Activated CD4-positive, alpha-beta T cell treated with anti-CD3 and anti-CD28 coated beads for 1 hour (primary cell): Measurements from ENCODE around the gene TEX48.

Experiments
- DNase-seq: peaks from one replicate; pipeline ENCODE4 v3.0.0-alpha.2; 2020

The TEX48 gene

DNA sequence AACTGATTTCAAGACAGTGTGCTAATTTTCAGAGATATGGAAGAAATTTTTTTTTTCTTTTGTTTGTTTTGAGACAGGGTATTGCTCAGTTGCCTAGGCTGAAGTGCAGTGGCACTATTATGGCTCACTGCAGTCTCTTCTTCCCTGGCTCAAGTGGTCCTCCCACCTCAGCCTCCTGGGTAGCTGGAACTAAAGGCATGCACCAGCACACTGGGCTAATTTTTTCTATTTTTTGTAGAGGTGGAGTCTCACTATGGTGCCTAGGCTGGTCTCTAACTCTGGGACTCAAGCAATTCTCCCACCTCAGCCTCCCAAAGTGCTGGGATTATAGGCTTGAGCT is 9.9 kb upstream of the TEX48 start:
- DNase-seq = no peak

GRCh38 chr9:114691046-114691955 is 9.3 kb upstream of the TEX48 start:
- DNase-seq = peak; percentile 44

GRCh38 chr9:114690308-114690707 is 8.3 kb upstream of the TEX48 start:
- no peak for DNase-seq

DNA sequence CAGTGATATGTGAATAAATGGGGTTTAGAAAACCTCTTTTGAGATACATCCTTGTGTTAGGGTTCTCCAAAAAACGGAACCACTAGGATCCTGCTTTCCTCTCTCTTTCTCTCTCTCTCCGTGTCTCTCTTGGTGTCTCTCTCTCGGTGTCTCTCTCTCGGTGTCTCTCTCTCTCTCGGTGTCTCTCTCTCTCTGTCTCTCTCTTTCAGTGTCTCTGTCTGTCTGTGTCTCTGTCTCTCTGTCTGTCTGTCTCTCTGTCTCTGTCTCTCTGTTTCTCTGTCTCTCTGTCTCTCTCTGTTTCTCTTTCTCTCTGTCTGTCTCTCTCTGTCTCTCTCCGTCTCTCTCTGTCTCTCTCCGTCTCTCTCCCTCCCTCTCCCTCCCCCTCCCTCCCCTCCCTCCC is 7.8 kb upstream of the TEX48 start:
- DNase-seq = no peak

- DNase-seq = no peak
Observed at GRCh38 chr9:114688909-114689610, 7.1 kb upstream of the TEX48 start.

DNA sequence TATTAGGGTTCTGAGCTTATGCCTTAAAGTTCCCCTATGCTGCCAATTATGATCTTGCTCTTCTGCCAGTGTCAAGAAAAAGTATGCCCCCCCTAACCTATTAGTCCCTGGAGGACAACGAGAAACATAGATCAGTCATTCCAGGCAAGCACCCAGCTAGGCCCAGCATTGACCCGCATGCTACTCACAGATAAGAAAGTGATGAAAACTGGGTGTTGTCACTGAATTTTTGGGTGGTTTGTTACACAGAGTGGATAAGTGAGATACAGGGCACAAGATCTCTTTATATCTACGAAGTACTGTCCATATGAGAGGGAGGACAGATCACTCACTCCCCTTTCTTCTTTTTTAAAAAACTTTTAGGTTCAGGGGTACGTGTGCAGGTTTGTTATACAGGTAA is 6.4 kb upstream of the TEX48 start:
- no peak for DNase-seq

DNA sequence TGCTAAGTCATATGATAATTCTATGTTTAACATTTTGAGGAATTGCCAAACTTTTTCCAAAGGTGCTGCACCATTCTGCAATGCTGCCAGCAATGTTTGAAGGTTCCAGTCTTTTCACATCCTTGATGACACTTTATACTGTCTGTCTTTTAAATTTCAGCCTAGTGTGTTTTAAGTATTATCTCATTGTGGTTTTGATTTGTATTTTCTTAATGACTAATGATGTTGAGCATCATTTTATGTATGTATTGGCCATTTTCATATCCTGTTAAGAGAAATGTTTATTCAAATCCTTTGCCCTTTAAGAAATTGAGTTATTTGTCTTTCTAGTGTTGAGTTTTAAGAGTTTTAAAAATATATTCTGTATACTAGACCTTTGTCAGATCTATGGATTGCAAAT is 5.0 kb upstream of the TEX48 start:
- no peak for DNase-seq

- no peak for DNase-seq
Observed at GRCh38 chr9:114685951-114686350, 4.0 kb upstream of the TEX48 start.

- DNase-seq = no peak
Observed at GRCh38 chr9:114684036-114684435, 2.0 kb upstream of the TEX48 start.

- no peak for DNase-seq
Observed at GRCh38 chr9:114682846-114683245, 854 bp upstream of the TEX48 start.

- DNase-seq = no peak
Observed at GRCh38 chr9:114680259-114681001, 1.6 kb downstream of the TEX48 start.

- no peak for DNase-seq
Observed at GRCh38 chr9:114678795-114679194, 3.2 kb downstream of the TEX48 start.

GRCh38 chr9:114678130-114678529 is 3.9 kb downstream of the TEX48 start:
- no peak for DNase-seq

DNA sequence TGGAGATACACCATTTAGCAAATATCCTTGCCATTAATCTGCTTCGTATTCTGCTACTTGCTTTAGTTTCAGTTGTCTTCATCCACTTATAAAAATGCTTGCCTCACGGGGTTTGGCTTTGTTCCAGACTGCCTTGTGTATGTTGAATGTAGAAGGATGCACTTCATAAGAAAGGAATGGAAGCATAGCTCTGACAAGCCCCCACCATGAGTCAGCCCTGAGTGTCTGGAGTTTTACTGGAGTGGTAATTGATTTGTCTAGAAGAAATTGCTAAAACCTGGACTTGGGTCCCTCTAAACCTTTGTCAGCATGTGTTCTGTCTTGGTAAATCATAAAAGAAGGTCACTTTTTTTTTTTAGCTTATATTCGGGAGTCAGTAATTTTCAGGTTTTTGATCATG is 4.6 kb downstream of the TEX48 start:
- no peak for DNase-seq

- no peak for DNase-seq
Observed at GRCh38 chr9:114676901-114677300, 5.1 kb downstream of the TEX48 start.

GRCh38 chr9:114674798-114675540 is 7.0 kb downstream of the TEX48 start:
- no peak for DNase-seq

DNA sequence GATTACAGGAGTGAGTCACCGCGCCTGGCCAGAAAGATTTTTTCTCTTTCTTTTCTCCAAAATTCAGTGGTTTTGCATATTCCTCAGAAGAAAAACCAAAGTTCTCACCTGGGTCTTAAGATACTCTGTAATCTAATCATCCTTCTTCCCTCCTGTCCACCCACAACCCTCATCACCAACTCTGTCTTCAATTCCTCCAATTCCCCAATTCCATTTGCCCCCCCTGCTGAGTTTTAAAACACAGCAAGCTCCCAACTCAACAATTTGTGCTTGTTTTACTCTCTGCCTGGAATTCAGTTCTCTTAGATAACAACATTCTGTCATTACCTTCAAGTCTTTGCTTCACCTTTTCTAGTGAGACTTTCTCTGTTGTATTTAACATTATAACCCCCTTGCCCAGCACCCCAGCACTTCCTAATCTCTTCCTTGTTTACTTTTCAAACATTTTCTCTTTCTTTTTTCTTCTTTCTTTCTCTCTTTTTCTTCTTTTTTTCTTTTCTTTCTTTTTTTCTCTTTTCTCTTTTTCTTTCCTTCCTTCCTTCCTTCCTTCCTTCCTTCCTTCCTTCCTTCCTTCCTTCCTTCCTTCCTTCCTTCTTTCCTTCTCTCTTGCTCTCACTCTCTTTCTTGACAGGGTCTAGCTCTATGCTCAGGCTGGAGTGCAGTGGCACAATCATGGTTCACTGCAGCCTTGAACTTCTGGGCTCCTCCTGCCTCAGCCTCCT is 7.8 kb downstream of the TEX48 start:
- no peak for DNase-seq

DNA sequence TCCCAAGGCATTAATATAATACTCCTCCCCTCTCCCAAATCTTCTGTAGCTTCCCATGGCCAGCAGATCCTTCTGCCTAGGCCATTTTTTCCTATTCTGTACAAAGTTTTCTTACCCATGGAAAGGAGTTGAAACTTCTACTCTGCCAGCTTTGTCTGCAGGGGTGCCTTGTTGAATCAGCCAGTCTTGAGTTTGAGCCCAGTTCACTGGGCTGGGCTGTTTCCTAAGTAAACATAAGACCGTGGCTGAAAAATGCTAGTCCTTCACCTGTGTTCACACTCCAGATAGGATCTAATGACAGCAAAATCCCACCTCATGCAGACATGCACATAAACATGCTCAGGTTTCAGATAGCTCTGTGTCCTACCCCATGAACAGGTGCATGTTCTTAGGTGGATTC is 10.4 kb downstream of the TEX48 start:
- no peak for DNase-seq

DNA sequence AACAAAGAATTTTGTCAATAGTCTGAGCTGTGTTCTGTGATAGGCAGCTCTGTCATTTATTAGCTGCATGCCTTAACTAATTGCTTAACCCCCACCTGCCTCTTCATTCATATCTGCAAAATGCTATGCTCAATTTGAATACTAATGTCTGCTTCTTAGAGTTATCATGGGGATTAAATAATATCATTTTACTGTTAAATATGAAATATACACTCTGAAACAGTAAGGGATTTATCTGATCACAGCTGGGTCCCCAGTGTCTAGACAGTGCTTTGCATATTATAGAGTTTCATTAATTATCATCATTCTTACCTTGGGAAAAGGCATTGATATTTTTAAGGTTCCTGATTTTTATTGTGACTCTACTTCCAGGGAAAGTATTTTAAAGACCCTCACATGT is 12.0 kb downstream of the TEX48 start:
- DNase-seq = no peak

- DNase-seq = no peak
Observed at GRCh38 chr9:114668146-114668545, 13.8 kb downstream of the TEX48 start.

DNA sequence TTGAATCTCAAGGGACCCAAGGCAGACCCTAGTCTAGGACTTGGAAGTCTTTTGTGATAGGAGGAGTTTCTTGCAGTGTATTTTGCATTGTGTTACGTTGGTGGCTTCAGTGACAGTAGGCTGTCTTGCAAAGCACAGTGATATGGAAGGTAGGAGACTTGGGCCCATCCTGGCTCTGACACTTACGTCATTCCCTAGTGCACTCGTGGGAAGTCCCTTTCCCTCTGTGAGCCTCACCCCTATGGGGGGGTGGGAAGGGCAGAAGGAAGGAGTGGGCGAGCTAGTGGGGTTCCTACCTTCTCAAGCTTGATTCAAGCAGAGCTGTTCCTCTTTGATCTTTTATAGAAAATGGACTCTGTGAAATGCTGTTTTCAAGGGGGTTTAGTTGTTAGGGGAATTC is 15.1 kb downstream of the TEX48 start:
- DNase-seq = no peak

GRCh38 chr9:114666401-114666800 is 15.6 kb downstream of the TEX48 start:
- DNase-seq = no peak
